ENCODE results near the gene KRT5.

- TF ChIP-seq GABPA (IDR thresholded peaks at IDR 0.05; ENCODE audit: low read depth) (no peak), CTCF (IDR thresholded peaks at IDR 0.05; ENCODE audit: insufficient read depth, low read length) (no peak), POLR2AphosphoS5 (IDR thresholded peaks at IDR 0.05; ENCODE audit: low read depth) (no peak), REST (IDR thresholded peaks at IDR 0.05; ENCODE audit: insufficient replicate concordance, low read depth) (no peak)
These were observed 24.0 kb upstream of the KRT5 start for GRCh38 chr12:52543985-52544883.

Measured in HL-60 (cell line).